Fibroblast of the conjunctiva (primary cell): ENCODE data around the gene CIB4.

Source experiments
- DNase-seq: peaks from one replicate; pipeline ENCODE4 v3.0.0-alpha.2; 2010; ENCODE audit warnings: low read depth

Gene CIB4

DNA sequence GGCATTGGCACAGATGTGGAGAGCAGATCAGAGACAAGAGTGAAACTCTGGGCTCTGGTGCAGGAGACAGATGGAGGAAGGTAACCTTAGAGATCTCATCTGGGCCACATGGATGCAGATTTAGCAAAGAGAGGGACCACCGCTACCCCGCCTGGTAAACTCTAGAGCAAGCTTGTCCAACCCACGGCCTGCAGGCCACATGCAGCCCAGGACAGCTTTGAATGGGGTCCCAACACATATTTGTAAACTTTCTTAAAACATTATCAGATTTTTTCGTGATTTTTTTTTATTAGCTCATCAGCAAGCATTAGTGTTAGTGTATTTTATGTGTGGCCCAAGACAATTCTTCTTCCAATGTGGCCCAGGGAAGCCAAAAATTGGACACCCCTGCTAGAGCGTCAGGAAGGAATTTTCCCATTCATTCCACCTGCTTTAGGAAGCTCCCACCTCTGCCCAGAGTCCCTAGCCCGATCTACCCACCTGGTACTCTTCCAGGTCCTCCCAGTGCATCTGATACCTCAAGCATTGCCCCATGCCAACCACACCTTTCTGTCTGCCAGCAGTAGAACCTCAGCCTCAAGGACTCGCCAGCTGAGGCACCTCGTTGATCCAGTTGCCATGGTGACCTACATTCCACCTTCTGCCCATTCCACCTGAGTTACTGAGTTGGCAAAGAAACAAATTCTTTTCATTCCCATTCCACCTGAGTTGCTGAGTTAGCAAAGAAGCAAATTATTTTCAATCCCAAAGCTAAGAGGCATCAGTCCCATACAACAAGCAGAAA is at the start of gene CIB4:
TSS of gene CIB4 (minus strand) at position 586 of the 784 bp plus-strand sequence. CDS start at position 534, 52 bp downstream.
- no peak for DNase-seq

DNA sequence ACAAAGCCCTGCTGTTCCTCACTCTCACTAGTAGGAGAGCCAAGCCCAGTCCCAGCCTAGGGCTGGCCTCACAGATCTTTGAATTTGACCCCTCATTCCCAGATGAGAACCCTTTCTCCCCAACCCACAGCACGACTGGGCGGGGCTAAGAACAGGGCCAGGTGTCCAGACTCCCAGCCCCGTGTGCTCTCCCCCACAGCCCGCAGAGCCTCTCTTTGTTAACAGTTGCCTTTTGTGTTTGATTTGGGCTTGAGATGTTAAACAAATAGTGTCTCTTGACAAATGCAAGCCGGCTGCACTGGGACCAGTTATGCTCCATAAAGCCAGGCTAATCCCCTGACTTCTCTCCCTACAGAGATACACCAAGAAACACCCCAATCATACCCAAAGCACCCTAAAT is 46.6 kb upstream of the CIB4 start:
- no peak for DNase-seq

DNA sequence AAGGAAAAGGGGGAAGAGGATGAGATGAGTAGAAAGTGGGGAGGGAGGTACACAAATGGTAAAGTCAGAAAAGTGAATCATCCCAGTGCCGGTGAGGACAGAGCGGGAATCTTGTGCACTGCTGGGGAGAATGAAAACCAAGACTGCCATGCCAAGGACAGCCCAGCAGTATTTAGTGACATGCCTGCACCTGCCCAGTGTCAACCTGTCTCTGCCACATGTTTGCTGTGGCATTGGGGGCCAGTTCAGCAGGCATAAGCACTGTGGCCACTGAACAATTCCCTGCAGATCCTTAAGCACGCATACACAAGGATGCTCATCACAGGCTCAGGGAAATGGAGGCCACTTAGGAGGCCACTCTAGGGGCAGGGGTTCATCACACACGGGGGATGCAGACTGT is 46.2 kb upstream of the CIB4 start:
- no peak for DNase-seq

DNA sequence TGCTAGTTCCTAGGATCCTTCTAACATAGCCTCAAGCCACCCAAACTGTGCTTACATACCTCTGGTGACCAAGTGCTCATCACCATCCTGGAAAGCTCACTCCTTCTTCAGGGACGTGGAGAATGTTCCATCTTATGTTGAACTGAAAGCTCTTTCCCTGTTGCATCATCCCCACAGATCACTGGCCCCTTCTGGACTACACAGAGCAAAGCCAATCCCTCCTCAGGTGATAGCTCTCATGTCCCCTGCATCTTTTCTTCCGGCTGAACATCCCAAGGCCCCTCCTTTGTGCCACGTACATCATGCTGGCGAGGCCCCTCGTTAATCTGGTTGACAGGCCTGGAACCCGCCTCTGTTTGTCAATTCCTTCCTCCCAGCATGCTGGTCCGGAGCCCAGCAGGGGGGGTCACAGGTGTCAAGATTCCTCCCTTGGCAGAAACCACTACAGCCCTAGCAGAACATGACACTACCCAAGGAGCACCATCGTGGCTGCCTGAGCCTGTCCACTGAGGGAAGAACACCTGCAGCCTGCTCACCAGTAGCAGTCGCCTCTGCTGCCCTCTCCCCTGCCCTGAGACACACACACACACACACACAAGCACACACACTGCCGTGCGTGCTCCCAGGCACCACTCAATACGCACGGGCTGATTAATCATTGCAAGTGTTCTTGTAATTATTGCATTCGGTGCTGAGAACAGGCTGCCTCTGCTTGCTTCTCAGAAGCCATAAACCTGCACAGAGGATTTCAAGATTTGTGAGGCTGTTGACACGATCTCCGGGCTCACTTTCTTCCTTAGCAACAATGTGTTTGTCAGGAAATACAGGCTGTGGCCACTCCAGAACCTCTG is 45.0 kb upstream of the CIB4 start:
- DNase-seq = no peak

DNA sequence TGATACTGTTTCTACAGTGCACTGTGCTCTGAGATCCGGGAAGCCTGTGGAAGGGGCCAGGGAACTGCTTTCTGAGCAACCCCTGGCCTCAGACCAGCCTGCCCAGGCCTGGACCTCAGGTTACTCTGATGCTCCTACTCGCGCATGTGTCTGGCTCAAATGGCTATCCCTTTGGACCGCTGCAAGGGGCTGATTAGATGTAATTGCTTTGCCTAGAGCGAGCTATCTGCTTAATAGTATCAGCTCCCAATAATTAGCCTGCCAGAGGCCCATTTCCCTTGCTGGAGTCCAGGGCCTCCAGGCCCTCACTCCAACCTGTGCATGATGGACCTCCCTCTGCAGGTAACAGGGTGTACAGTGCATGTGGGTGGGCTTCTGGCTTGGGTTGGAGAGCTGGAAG is 44.2 kb upstream of the CIB4 start:
- no peak for DNase-seq

DNA sequence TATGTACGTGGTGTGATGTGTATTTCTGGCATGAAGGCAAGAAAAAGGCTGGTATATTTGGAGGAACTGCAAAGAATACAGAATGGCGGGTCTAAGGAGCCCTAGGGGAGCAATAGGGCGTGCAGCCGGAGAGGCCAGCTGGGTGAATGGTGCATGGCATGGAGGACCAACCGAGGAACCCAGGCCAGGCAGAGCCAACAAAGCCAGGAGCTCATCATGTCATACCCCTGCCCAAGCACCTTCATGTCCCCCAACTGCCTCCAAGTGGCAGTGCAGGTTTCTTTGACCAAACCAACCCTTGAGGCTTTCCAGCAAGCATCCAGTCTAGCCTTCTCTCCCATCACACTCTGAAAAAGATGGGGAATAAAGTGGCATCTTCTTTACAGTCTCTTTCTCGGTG is 42.4 kb upstream of the CIB4 start:
- DNase-seq = no peak

DNA sequence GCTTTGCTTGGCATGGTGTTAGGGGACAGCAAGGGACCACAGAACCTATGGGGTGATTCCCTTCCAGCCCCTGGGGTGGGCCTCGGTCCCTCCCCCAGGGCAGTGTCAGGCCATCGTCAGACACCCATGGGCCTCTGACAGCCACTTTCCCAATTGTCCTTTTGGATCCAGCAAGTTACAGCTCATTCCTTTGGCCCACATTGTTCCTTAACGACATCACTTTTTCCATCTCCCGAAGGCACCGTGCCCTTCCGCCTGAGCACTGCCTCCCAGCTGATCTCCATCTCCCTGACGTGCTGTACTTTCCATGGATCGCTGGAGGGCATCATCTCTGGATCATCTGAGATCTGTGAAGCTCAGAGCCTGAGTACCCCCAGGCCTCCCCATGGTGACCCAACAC is 41.0 kb upstream of the CIB4 start:
- no peak for DNase-seq

DNA sequence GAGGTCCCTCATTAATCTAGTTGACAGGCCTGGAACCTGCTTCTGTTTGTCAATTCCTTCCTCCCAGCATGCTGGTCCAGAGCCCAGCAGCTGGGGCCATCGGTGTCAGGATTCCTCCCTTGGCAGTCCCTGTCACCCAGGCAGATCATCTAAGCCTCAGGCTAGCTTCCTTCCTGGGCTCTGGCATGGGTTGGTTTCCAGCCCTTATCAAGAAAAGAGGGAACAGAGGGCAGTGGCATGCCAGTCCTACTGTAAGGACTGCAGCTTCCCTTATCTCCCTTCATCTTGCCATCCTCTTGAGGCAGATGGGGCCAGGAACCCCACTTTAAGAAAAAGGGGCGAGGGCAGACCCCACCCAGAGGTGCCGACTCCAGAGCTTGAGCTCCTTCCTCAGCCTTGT is 40.5 kb upstream of the CIB4 start:
- no peak for DNase-seq

DNA sequence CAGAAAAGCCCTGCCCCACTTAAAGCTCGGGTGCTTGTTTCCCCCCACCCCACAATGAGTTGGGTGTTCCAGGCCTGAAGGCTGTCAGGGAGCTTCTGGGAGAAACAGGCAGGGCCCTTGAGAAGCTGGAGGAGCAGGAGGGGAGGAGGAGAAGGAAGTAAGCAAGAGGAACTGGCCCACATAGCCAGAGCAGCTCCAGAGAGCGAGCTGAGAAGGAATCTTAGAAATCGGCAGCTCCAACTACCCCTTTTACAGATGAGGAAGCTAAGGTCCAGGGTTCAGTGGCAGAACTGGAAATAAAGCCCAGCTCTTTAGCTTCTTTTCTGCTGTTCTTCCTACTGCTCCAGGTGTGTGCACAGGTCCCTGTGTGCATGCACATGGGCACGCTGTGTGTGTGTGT is 38.7 kb upstream of the CIB4 start:
- no peak for DNase-seq

DNA sequence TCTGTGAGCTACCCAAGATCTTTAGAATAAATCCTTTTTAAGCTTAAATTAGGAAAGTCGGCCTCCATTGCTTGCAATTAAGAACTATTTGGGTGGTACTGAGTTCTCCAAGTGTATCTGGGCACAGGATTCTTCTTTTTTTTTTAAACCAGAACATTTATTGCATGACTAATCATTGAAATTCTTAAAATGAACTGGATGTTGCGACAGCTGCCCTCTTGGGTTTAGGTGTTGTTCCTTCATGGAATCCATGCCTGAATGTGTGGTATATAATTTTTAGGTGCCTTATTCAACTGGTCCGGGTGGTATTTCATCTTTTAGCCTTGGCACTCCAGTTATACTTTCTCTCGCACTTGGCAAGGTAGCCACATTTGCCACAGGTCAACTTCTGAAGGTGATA is 36.9 kb upstream of the CIB4 start:
- DNase-seq = no peak

DNA sequence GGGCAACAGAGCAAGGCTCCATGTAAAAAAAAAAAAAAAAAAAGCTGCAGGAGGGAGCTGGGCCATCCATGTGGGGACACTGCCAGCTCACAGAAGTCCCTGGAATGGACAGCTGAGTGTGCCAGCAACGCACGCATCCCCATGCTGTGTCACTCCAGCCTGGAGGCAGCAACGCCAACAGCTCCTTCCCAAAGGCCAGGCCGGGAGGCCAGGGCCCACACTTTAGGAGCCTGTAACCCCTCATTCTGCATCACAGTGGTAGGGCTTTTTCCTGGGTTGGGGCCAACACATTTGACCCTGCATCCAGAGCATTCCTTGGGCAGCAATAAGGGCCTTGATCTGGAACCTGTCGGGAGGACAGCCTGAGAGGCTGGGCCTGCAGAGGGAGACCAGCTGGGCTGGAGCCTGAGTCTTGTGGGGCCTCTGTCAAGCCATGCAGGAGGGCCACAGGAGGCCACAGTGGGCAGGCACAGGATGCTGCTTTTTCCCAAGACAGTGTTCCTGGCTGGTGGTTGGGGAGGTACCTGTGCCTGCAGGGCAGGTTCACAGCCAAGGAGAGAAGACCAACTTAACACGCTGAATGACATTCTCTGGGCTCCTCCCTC is 34.6 kb upstream of the CIB4 start:
- DNase-seq = no peak

DNA sequence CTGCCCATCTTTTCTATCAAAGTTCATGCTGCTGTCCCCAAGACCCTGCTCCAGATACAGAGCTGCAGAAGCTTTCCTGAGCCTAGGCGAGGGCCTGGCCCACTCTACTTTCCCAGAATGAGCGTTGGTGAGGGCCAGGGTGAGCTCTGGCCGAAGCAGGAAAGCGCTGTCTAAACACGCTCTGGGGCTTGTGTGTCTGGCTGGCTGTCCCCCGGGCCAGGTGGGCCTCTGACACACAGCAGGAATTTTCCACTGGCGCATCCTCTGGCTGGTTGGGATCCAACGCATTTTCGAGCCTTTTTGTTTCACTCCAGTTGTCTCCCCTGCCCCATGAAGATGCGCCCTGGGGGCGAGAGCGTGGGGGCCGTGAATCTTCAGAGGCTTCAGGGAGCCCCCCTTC is 33.6 kb upstream of the CIB4 start:
- DNase-seq = no peak

DNA sequence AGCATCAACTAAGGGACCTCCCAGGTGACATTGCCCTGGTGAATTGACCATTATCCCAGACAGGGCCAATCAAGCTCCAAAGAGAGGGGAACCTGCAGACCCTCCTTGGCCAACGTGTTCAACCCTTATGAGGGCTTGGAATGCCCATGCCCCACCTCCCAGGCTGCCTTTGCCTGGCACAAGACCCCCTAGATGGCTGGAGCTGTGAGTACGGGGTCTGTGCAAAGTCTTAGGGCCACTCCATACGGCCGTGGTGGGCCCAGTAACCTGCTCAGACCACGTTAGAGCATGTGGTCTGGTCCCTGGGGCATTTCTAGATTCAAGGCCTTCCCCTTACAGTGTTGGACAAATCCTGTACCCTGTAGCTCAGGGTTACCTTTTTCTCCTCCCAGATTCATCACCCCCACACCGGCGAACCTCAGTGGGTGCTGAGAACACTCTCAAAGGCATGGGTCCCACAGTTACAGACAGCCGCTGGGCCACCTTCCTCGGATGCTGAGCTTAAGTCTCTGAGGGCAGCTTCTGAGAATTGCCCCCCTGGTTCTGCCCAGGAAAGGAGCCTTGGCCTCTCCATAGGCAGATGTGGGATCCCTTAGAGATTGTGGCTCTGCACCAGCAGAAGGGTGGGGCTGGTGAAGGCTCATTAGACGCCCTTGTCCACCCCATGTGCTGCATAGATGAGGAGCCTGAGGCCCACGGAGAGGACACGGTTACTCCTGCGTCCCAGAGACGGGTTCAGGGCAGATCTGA is 33.0 kb upstream of the CIB4 start:
- no peak for DNase-seq

DNA sequence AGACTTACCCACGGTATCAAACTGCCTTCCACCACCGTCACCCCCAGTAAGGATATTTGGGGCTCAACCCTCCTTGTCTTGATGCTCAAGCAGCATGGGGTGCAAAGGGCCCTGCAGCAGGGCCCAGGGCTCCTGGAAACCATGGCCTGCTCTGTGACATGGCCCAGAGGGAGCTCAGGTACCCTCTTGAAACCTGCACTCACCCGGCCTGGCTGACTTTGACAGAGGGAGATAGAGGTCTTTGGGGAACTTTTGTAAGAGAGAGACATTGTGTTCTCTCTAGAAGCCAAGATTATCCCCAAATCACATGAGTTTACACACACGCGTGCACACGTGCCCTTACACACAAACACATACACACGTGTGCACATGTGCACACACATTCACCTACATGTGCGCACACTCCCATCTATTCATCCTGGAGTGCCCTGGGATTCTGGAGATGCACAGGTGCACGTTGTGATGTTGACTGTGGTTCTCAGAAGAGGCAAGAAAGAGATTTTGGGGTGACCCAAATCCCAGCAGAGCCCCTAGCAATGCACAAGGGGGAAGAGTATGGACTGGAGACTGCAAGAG is 31.7 kb upstream of the CIB4 start:
- DNase-seq = no peak

DNA sequence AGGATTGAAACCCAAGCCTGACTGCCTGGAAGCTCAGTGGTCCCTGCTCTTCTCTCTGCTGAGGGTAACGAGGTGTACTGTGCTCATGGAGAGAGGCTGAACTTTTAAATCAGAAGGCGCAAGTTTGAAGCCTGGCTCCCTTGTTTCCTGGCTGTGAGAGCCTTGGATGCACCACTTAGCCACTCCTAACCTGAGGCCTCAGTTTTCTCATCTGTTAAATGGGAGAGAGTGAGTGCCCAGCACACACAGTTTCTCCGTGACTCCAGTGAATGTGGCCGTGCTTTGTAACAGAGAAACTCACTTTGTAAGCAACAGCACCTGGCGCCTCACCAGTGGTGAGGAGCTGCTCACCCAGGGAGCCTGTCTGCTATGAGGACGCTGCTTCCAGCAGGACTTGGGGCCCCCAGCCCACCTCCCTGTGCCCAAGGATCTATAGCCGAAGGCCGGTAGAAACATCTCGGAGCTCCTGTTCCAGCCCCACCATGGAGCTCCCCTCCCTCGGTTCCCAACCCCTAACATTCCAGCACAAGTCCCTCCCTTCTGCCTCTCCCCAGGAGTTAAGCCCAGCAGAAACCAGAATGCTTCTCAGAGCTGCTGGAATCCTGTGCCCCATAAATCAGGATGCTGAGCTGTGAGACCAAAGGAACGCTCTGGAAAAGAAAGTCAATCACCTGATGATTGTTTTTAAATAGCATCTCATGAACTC is 31.1 kb upstream of the CIB4 start:
- DNase-seq = no peak

DNA sequence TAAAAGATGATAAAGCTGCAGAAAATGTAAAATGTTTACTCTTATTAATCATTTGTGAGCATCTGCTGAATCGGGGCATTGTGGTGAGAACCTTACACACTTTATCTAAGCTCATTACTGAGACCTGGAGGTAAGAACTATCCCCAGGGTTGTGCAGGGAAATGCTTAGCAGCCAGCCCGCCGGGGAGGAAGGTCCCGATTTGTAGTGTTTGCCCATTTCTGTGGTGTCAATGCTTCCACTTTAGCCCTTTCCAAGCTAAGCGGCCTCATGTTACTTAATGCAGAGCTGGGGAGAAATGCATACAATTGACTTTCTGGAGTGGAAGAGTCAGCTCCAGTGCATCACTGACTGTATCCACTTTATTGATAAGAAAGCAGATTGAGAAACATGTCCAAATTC is 30.5 kb upstream of the CIB4 start:
- no peak for DNase-seq

DNA sequence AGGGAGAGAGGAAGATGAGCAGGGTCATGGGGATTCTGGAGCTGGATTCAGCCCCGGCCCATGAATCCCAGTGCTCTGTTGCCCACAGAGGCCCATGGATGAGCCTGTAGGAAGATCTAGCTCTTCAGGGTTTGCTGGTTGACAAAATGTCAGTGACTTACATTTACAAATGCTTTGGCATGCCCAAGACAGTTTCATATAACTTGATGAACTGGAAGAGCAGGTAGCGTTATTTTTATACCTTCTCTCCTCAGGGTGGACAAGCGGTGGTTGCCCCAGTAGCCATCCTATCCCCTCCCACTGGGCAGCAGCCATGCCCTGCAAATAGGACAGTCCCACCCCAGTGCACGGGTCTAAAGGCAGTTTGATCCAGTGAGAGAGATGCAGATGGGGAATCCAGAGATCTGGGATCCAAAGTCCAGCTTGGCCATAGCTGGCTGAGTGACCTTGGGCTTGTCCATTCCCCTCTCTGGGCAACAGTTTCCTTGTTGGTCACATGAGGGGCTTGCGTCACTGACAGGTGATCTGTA is 29.8 kb upstream of the CIB4 start:
- no peak for DNase-seq

DNA sequence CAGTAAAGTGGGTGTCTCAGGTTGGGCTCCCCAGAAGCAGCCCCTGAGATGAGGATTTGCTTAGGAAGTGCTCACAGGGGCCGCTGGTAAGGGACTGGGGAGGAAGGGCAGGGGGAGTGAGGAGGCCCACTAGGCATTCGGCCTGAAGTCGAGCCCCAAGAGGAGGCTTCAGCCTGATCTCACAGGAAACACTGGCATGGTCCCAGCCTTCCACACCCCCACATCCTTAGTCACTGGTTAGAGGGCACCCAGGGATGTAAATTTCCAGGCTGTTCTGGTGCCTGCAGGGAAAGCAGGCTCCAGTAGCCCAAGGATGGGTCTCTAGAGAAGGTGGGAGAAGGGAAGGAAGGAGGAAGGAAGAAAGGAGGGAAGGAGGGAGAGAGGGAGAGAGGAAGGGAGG is 29.0 kb upstream of the CIB4 start:
- DNase-seq = no peak

DNA sequence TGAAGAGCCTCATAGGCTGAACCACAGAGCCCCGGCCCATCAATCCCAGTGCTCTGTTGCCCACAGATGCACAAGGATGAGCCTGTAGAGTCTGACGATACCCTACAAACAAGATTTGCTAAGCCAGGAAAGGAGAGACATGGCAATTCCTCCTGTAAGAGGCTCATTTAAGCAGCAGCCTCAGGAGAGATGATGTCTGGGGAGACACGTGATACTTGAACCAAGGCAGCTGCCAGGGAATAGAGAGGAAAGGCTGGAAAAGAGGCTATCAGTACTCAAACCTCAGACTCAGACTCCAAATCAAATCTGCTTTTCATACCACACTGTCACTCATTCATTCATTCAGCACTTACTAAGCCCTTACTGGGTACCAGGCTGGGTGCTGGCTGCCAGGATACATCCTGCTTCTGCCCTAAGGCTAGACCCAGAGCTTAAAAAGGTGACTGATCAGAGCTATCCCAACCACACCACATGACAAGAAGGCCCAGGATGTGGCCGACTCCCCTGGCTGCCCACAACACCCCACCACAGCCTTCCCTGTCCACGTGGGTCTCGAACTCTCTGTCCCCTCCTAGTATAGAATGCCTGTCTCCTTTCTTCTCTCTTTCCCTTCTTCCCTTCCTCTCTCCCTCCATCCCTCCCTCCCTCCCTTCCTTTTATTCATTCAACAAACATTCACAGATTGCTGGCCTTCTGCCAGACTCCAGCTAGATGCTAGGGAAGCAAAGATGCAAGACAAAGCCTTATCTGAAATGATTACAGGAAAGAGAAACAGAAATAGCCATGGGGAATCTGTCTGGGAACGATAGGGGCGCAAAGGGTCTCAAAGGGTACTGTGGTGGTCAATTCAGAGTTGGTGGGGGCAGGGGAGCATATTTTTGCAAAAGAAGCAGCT is 27.9 kb upstream of the CIB4 start:
- no peak for DNase-seq

DNA sequence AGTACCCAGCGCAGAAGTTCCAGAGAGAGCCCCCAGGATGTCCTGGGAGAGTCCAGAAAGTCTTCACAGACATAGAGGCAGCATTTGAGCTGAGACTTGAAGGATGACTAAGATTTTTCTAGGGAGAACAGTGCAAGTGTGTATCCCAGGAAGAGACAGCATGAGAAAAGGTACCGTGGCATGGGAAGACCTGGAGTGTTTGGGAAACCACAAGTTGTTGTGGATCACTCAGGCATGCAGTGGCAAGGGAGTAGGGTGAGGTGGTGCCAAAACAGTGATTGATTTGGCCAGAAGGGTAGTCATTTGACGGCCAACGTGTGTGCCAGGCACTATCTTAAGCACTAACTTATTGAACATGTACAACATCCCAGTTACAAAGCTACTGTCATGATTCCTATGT is 26.9 kb upstream of the CIB4 start:
- no peak for DNase-seq
